Ascending aorta (tissue), 2 donors: ENCODE data around the gene MIEN1. TPM values are rescaled to one million over a fixed set of nuclear protein-coding genes. Genes with fewer than 3 reads are reported as not detected.
A peak's percentile ranks its signal among the peaks of the same experiment; 100 is the strongest.

Experiments
- DNase-seq, 2 donors: peaks; one replicate each; pipeline ENCODE4 v3.0.0-alpha.2; 2019; ENCODE audit warnings: low spot score in 2 of 2
- H3K27ac ChIP-seq, 2 donors: fragments of 200-600 bp; sonication (generic); one replicate each; pipeline ENCODE4 v1.5.1; 2016 to 2017; ENCODE audit warnings: mild to moderate bottlenecking in 1 of 2
- H3K27me3 ChIP-seq: fragments of 200-600 bp; sonication (generic); one replicate; pipeline ENCODE4 v1.5.1; 2017
- H3K36me3 ChIP-seq, 2 donors: fragments of 200-600 bp; sonication (generic); one replicate each; pipeline ENCODE4 v1.5.1; 2016
- H3K4me1 ChIP-seq, 2 donors: fragments of 200-600 bp; sonication (generic); one replicate each; pipeline ENCODE4 v1.5.1; 2016 to 2017; ENCODE audit warnings: mild to moderate bottlenecking in 1 of 2
- H3K4me3 ChIP-seq, 2 donors: fragments of 200-600 bp; sonication (generic); one replicate each; pipeline ENCODE4 v1.5.1; 2016 to 2017; ENCODE audit warnings: mild to moderate bottlenecking in 1 of 2
- H3K9me3 ChIP-seq, 2 donors: fragments of 200-600 bp; sonication (generic); one replicate each; pipeline ENCODE4 v1.5.1; 2016
- intact Hi-C: fragments of 100-400 bp; cut with DNase I; formaldehyde crosslinking; loops from one replicate; pipeline ENCODE4 v1.15.1; 2023
- total RNA-seq: library from RNA; depleted of rRNA; stranded (reverse); fragments of >200 nt; gene quantifications from one replicate; pipeline ENCODE4 v1.1.0, GENCODE V29; 2016
- TF ChIP-seq, protein P1 (sequence below), 3 experiments: fragments of 200-600 bp in 2 of 3; fragments of 450-650 bp in 1 of 3; sonication (generic) in 2 of 3; IDR thresholded peaks; one replicate each; pipeline ENCODE4 v1.5.1; 2016 to 2019; ENCODE audit warnings: antibody characterized with exemption in 3 of 3, mild to moderate bottlenecking in 1 of 3, moderate library complexity in 1 of 3

MIEN1 gene
- total RNA-seq, 1 donor from 2014 or later = 64.2 TPM

DNA sequence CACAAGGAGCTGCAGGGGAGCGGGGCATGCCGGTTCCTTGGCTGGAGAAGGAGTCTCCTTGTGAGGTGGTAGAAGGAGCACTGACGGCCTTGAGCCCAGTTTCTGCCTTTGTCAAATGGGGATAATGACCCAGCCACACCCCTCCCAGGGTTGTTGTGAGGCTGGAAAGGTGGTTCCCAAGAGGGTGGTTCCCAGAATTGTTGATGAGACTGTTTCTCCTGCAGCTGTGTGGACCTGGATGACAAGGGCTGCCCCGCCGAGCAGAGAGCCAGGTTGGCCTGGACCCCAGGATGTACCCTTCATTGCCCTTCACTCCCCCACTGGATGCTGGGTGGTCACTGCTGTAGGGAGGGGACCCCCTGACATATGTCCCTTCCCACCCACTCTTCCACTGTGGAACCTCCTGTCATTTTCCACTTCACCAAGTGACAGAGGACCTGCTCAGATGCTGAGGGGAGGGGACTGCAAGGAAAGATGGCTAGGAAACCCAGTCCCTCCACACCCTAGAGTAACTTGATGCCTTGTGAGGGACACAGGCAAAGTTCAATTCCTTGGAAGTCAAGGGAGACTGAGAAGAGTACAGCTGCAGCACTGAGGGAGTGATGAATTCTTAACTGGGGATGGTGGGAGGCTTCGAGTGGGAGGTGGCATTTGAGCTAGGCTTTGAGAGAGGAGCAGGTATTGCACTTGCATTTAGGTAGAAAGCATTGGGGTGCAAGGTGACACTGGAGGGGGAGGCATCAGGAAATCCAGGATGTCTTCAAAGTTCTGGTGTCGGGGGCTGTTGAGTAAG is 10.6 kb downstream of the MIEN1 start:
- no peaks in the 10 kb centered on the region for H3K27me3 ChIP-seq
- TF ChIP-seq, protein P1, sequence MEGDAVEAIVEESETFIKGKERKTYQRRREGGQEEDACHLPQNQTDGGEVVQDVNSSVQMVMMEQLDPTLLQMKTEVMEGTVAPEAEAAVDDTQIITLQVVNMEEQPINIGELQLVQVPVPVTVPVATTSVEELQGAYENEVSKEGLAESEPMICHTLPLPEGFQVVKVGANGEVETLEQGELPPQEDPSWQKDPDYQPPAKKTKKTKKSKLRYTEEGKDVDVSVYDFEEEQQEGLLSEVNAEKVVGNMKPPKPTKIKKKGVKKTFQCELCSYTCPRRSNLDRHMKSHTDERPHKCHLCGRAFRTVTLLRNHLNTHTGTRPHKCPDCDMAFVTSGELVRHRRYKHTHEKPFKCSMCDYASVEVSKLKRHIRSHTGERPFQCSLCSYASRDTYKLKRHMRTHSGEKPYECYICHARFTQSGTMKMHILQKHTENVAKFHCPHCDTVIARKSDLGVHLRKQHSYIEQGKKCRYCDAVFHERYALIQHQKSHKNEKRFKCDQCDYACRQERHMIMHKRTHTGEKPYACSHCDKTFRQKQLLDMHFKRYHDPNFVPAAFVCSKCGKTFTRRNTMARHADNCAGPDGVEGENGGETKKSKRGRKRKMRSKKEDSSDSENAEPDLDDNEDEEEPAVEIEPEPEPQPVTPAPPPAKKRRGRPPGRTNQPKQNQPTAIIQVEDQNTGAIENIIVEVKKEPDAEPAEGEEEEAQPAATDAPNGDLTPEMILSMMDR (IDR thresholded peaks at IDR 0.05) = no peak
- no peaks in the 10 kb centered on the region for H3K4me1 ChIP-seq
- no peak for DNase-seq
- no peak overlapping the region for H3K4me3 ChIP-seq
- no peaks in the 10 kb centered on the region for H3K9me3 ChIP-seq
- H3K36me3 ChIP-seq = peaks cover 61 to 94% of the 10 kb centered on the region in 2 donors
- H3K27ac ChIP-seq = no peak overlapping the region
- intact Hi-C loops = loop anchor here (10.0 kb wide), 1 partner anchor 205 kb away; the partner anchor contains the start of genes LRRC3C and ORMDL3

DNA sequence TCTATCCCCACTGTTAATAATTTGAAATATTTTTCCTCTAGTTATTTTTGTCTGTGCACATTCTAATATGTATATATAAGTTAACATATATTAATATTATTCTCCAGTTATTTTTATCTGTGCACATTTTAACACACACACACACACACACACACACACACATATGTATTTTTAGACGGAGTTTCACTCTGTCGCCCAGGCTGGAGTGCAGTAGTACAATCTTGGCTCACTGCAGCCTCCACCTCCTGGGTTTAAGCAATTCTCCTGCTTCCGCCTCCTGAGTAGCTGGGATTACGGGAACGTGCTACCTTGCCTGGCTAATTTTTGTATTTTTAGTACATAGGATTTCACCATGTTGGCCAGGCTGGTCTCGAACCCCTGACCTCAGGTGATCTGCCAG is 12.7 kb downstream of the MIEN1 start:
- TF ChIP-seq, protein P1 (IDR thresholded peaks at IDR 0.05) = no peak
- H3K36me3 ChIP-seq = peaks cover 60 to 92% of the 10 kb centered on the region in 2 donors
- H3K27ac ChIP-seq = no peak overlapping the region
- intact Hi-C loops = no loop called here
- no peaks in the 10 kb centered on the region for H3K9me3 ChIP-seq
- H3K4me3 ChIP-seq = no peak overlapping the region
- DNase-seq = no peak
- no peaks in the 10 kb centered on the region for H3K27me3 ChIP-seq
- H3K4me1 ChIP-seq = no peaks in the 10 kb centered on the region

DNA sequence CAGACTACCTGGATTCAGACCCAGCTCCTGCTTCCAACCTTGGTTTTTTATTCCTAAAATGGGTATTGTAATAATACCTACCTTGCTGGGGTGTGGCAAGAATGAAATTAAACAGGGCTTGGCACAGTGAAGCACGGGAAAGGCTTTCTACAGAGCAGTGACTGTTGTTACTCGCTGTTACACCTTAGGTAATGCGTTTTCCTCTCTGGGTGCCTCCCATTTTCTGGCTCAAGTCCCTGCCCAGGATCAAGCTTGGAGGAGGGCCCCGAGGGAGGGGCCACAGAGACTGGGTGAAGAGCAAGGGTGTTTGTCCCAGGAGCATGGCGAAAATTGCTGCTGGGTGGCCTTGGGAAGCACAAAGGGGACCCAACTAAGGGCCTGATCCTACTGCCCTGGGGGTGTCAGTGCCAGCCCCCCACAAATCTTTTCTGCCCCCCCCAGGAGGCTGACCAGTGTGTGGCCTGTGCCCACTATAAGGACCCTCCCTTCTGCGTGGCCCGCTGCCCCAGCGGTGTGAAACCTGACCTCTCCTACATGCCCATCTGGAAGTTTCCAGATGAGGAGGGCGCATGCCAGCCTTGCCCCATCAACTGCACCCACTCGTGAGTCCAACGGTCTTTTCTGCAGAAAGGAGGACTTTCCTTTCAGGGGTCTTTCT is 13.3 kb downstream of the MIEN1 start:
- no peaks in the 10 kb centered on the region for H3K4me1 ChIP-seq
- H3K27me3 ChIP-seq = no peaks in the 10 kb centered on the region
- no peaks in the 10 kb centered on the region for H3K9me3 ChIP-seq
- H3K36me3 ChIP-seq = peaks cover 64 to 94% of the 10 kb centered on the region in 2 donors
- H3K27ac ChIP-seq = no peak overlapping the region
- TF ChIP-seq, protein P1 (IDR thresholded peaks at IDR 0.05) = no peak
- H3K4me3 ChIP-seq = no peak overlapping the region
- intact Hi-C loops = no loop called here
- no peak for DNase-seq

GRCh38 chr17:39716073-39716818 is 14.1 kb downstream of the MIEN1 start:
- Histone ChIP-seq H3K36me3 (peaks cover 68 to 94% of the 10 kb centered on the region in 2 donors), H3K27me3 (no peaks in the 10 kb centered on the region), H3K4me3 (no peak overlapping the region), H3K4me1 (no peaks in the 10 kb centered on the region), H3K27ac (peak overlapping the region in 1 of 2 donors; percentile 18), H3K9me3 (no peaks in the 10 kb centered on the region)
- intact Hi-C loops = no loop called here
- TF ChIP-seq, protein P1 (IDR thresholded peaks at IDR 0.05) = no peak
- no peak for DNase-seq

DNA sequence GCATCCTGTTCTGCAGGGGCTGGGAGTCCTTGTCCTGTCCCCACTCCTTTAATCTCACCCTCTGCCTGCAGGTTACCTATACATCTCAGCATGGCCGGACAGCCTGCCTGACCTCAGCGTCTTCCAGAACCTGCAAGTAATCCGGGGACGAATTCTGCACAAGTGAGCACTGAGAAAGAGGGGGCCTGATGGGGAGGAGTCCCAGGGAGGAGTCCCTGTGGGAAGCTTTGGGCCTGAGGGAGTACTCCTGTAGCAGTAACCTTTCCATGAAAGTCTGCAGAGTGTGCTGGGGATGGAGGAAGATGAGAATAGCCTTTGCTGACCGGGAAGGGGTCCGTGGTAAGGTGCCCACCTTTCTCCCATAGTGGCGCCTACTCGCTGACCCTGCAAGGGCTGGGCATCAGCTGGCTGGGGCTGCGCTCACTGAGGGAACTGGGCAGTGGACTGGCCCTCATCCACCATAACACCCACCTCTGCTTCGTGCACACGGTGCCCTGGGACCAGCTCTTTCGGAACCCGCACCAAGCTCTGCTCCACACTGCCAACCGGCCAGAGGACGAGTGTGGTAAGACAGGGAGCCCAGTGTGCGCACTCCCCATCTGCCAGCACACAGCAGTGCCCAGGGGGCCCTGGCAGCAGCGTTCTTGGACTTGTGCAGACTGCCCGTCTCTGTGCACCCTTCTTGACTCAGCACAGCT is 14.8 kb downstream of the MIEN1 start:
- Histone ChIP-seq H3K27me3 (no peaks in the 10 kb centered on the region), H3K4me1 (no peaks in the 10 kb centered on the region), H3K9me3 (no peaks in the 10 kb centered on the region), H3K36me3 (peaks cover 73 to 96% of the 10 kb centered on the region in 2 donors), H3K27ac (no peak overlapping the region), H3K4me3 (no peak overlapping the region)
- DNase-seq = no peak
- intact Hi-C loops = no loop called here
- TF ChIP-seq, protein P1 (IDR thresholded peaks at IDR 0.05) = no peak
